ENCODE results near the gene DGKE.

DNA sequence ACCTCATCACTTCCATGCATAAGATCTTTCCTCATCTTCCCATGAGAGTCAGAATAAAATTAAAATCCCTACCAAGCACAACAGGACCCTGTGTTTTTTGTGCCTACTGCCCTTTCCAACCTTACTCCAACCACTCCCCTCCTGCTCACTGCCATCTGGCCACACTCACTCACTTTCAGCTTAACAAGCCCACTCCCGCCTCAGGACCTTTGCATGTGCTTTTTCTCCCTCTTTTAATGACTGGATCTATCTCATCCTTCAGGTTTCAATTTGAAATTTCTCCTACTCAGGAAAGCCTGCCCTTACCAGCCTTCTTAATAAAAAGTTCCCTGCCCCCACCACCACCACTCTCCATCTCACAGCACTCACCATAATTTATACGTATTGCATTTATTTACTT, 14.9 kb upstream of the DGKE start:
- TF ChIP-seq POLR2AphosphoS5 (IDR thresholded peaks at IDR 0.05; ENCODE audit: low read depth, low read length) (no peak), CTCF (IDR thresholded peaks at IDR 0.05) (no peak), TCF7L2 (IDR thresholded peaks at IDR 0.05; ENCODE audit: low read depth, low read length) (no peak)
